HL-60 (cell line): ENCODE results near the gene CLEC12A.

Experiments
- POLR2AphosphoS5 ChIP-seq: IDR thresholded peaks from 2 replicates; pipeline ENCODE4 v1.6.1; 2012; ENCODE audit warnings: low read depth
- TF ChIP-seq, protein P1 (sequence below): IDR thresholded peaks from one replicate; pipeline ENCODE4 v1.5.1; 2011; ENCODE audit warnings: low read length, control low read depth, inconsistent platforms; ENCODE audit not compliant: insufficient read depth

DNA sequence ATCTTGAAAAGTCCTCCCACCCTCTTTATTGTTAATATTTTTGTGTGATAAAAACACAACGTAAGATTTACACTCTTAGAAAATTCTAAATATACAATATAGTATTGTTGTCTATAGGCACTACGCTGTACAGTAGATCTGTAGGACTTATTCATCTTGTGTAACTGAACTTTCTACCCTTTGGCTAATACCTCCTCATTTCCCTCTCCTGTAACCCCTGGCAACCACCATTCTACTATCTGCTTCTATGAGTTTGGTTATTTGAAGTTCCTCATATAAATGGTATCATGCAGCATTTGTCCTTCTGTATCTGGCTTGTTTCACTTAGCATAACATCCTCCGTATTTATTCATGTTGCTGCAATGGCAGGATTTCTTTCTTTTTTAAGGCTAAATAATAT, 54.0 kb downstream of the CLEC12A start:
- TF ChIP-seq, protein P1, sequence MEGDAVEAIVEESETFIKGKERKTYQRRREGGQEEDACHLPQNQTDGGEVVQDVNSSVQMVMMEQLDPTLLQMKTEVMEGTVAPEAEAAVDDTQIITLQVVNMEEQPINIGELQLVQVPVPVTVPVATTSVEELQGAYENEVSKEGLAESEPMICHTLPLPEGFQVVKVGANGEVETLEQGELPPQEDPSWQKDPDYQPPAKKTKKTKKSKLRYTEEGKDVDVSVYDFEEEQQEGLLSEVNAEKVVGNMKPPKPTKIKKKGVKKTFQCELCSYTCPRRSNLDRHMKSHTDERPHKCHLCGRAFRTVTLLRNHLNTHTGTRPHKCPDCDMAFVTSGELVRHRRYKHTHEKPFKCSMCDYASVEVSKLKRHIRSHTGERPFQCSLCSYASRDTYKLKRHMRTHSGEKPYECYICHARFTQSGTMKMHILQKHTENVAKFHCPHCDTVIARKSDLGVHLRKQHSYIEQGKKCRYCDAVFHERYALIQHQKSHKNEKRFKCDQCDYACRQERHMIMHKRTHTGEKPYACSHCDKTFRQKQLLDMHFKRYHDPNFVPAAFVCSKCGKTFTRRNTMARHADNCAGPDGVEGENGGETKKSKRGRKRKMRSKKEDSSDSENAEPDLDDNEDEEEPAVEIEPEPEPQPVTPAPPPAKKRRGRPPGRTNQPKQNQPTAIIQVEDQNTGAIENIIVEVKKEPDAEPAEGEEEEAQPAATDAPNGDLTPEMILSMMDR: no peak
- TF ChIP-seq POLR2AphosphoS5: no peak
